Motor neuron (in vitro differentiated cells): ENCODE data around the gene AGK. TPM values are rescaled to one million over a fixed set of nuclear protein-coding genes. Genes with fewer than 3 reads are reported as not detected.

Experiments
- ATAC-seq, 8 experiments: fragments of 200-7000 bp; cut with Tn5 transposase; replicated peaks in 6 of 8; 2 replicates each; pipeline ENCODE4 v1.8.0; 2021; ENCODE audit warnings: mild to moderate bottlenecking in 8 of 8, moderate library complexity in 8 of 8
- H3K27ac ChIP-seq, 2 donors: fragments of 250-450 bp; sonication (Bioruptor Pico); 2 replicates each; pipeline ENCODE4 v1.9.0; 2021; ENCODE audit warnings: antibody characterized with exemption in 2 of 2, mild to moderate bottlenecking in 2 of 2, moderate library complexity in 1 of 2
- H3K4me1 ChIP-seq, 2 donors: fragments of 250-450 bp; sonication (Bioruptor Pico); replicated peaks in 1 of 2; 2 replicates each; pipeline ENCODE4 v1.6.1; 2021; ENCODE audit warnings: antibody characterized with exemption in 2 of 2, mild to moderate bottlenecking in 2 of 2, moderate library complexity in 1 of 2
- H3K4me3 ChIP-seq, 5 donors: fragments of 250-450 bp; sonication (Bioruptor Pico); 2 replicates each; pipeline ENCODE4 v1.9.0; 2021; ENCODE audit warnings: antibody characterized with exemption in 5 of 5, mild to moderate bottlenecking in 5 of 5, moderate library complexity in 4 of 5
- WGBS, 10 experiments: fragments of 450-650 bp; shearing (Covaris generic); methylation state at CpG; one replicate each; pipeline ENCODE4 v1.0.0; 2022; 5-methylcytosine and 5-hydroxymethylcytosine counted together
- in situ Hi-C, 9 experiments: fragments of 400-800 bp; cut with MboI; loops; one replicate each; pipeline ENCODE4 v1.15.0; 2021; ENCODE audit warnings: low sequenced_read_pairs in 9 of 9, low pct_unique_long_range_greater_than_20kb in 2 of 9; ENCODE audit not compliant: unreplicated experiment in 9 of 9
- total RNA-seq, 8 experiments: library from RNA; unstranded; fragments of 300-600 nt; gene quantifications; 2 replicates each; pipeline versions ENCODE4 v1.2.3 to v1.2.4, GENCODE V29; 2022

Gene AGK
- total RNA-seq, 8 experiments from 2014 or later, result 27.7 to 253 (median 39.5) TPM

GRCh38 chr7:141600168-141601006 is 49.2 kb downstream of the AGK start:
- no peaks in the 10 kb centered on the region for H3K4me1 ChIP-seq
- WGBS, 10 experiments, result 0 to 100% (median 95%) methylated on average over 1 to 4 of the region's 4 CpGs; no CpG with 5 or more reads in 1 of the 10 experiments
- ATAC-seq, result peak in 3 of 8 experiments; percentile 89 to 92 (median 91)
- no peak overlapping the region for H3K4me3 ChIP-seq
- in situ Hi-C loops, result no loop called here
- H3K27ac ChIP-seq, result no peak overlapping the region

GRCh38 chr7:141609576-141609975 is 58.4 kb downstream of the AGK start:
- no peaks in the 10 kb centered on the region for H3K4me1 ChIP-seq
- H3K27ac ChIP-seq, result no peak overlapping the region
- ATAC-seq, result peak in 1 of 8 experiments; percentile 60
- no peak overlapping the region for H3K4me3 ChIP-seq
- 0 to 100% (median 71%) methylated on average over 1 to 2 of the region's 3 CpGs; no CpG with 5 or more reads in 5 of the 10 experiments for WGBS, 10 experiments
- in situ Hi-C loops, result no loop called here

GRCh38 chr7:141610671-141611070 is 59.5 kb downstream of the AGK start:
- Histone ChIP-seq H3K4me1 (no peaks in the 10 kb centered on the region), H3K27ac (no peak overlapping the region), H3K4me3 (no peak overlapping the region)
- ATAC-seq, result peak in 3 of 8 experiments; percentile 6 to 64 (median 20)
- WGBS, 10 experiments, result 67 to 100% (median 100%) methylated on average over 1 of the region's 1 CpG; no CpG with 5 or more reads in 2 of the 10 experiments
- in situ Hi-C loops, result no loop called here

GRCh38 chr7:141612861-141613260 is 61.7 kb downstream of the AGK start:
- in situ Hi-C loops, result no loop called here
- ATAC-seq, result no peak
- Histone ChIP-seq H3K4me1 (no peaks in the 10 kb centered on the region), H3K27ac (no peak overlapping the region), H3K4me3 (no peak overlapping the region)

GRCh38 chr7:141617280-141617679 is 66.1 kb downstream of the AGK start:
- ATAC-seq, result peak in 3 of 8 experiments; percentile 57 to 90 (median 66)
- Histone ChIP-seq H3K4me3 (no peak overlapping the region), H3K4me1 (no peaks in the 10 kb centered on the region), H3K27ac (no peak overlapping the region)
- in situ Hi-C loops, result no loop called here

GRCh38 chr7:141619745-141620144 is 68.5 kb downstream of the AGK start:
- no peak for ATAC-seq
- WGBS, 10 experiments, result 53 to 100% (median 97%) methylated on average over 1 to 4 of the region's 4 CpGs
- H3K4me3 ChIP-seq, result no peak overlapping the region

GRCh38 chr7:141624763-141625162 is 73.6 kb downstream of the AGK start:
- H3K27ac ChIP-seq, result no peak overlapping the region
- no peak overlapping the region for H3K4me3 ChIP-seq
- no peaks in the 10 kb centered on the region for H3K4me1 ChIP-seq
- WGBS, 10 experiments, result 17 to 100% (median 94%) methylated on average over 1 of the region's 1 CpG; no CpG with 5 or more reads in 2 of the 10 experiments
- in situ Hi-C loops, result loop anchor here in 1 of 9 experiments (25.0 kb wide), 1 partner anchor 87 kb away; no protein-coding TSS in a partner anchor
- ATAC-seq, result peak in 2 of 8 experiments; percentile 81 to 90

More at GRCh38 chr7:141619745-141620144, 68.5 kb downstream of the AGK start:
- Histone ChIP-seq H3K4me1 (no peaks in the 10 kb centered on the region), H3K27ac (no peak overlapping the region)
- in situ Hi-C loops, result no loop called here

GRCh38 chr7:141630621-141631020 is 79.4 kb downstream of the AGK start:
- ATAC-seq, result no peak

GRCh38 chr7:141631525-141631924 is 80.3 kb downstream of the AGK start:
- H3K4me3 ChIP-seq, result no peak overlapping the region
- ATAC-seq, result no peak
- in situ Hi-C loops, result loop anchor here in 1 of 9 experiments (25.0 kb wide), 1 partner anchor 94 kb away; no protein-coding TSS in a partner anchor
- 100% methylated on average over 1 to 2 of the region's 2 CpGs; no CpG with 5 or more reads in 5 of the 10 experiments for WGBS, 10 experiments
- no peaks in the 10 kb centered on the region for H3K4me1 ChIP-seq
- no peak overlapping the region for H3K27ac ChIP-seq

More at GRCh38 chr7:141630621-141631020, 79.4 kb downstream of the AGK start:
- no peak overlapping the region for H3K4me3 ChIP-seq
- H3K4me1 ChIP-seq, result no peaks in the 10 kb centered on the region
- in situ Hi-C loops, result loop anchor here in 1 of 9 experiments (25.0 kb wide), 1 partner anchor 93 kb away; no protein-coding TSS in a partner anchor
- no peak overlapping the region for H3K27ac ChIP-seq
- 86 to 100% (median 98%) methylated on average over 1 to 4 of the region's 4 CpGs; no CpG with 5 or more reads in 2 of the 10 experiments for WGBS, 10 experiments

- Histone ChIP-seq H3K27ac (no peak overlapping the region), H3K4me1 (no peaks in the 10 kb centered on the region), H3K4me3 (no peak overlapping the region)
- in situ Hi-C loops, result loop anchor here in 1 of 9 experiments (25.0 kb wide), 1 partner anchor 97 kb away; no protein-coding TSS in a partner anchor
- WGBS, 10 experiments, result 83 to 100% (median 98%) methylated on average over 1 to 4 of the region's 5 CpGs
- no peak for ATAC-seq
Observed at GRCh38 chr7:141634065-141634464, 82.9 kb downstream of the AGK start.

- ATAC-seq, result peak in 4 of 8 experiments; percentile 33 to 91 (median 68)
- H3K27ac ChIP-seq, result no peak overlapping the region
- no peak overlapping the region for H3K4me3 ChIP-seq
- no peaks in the 10 kb centered on the region for H3K4me1 ChIP-seq
- in situ Hi-C loops, result loop anchor here in 1 of 9 experiments (25.0 kb wide), 1 partner anchor 99 kb away; no protein-coding TSS in a partner anchor
- 0 to 100% (median 82%) methylated on average over 1 to 3 of the region's 3 CpGs for WGBS, 10 experiments
Observed at GRCh38 chr7:141636053-141636452, 84.8 kb downstream of the AGK start.

- in situ Hi-C loops, result loop anchor here in 1 of 9 experiments (25.0 kb wide), 1 partner anchor 103 kb away; no protein-coding TSS in a partner anchor
- 17 to 100% (median 81%) methylated on average over 1 to 2 of the region's 2 CpGs; no CpG with 5 or more reads in 3 of the 10 experiments for WGBS, 10 experiments
- peak in 1 of 8 experiments; percentile 22 for ATAC-seq
- H3K27ac ChIP-seq, result no peak overlapping the region
- no peak overlapping the region for H3K4me3 ChIP-seq
- H3K4me1 ChIP-seq, result no peaks in the 10 kb centered on the region
Observed at GRCh38 chr7:141640239-141640840, 89.1 kb downstream of the AGK start.

GRCh38 chr7:141641876-141642275 is 90.7 kb downstream of the AGK start:
- 20 to 100% (median 84%) methylated on average over 1 to 3 of the region's 3 CpGs; no CpG with 5 or more reads in 2 of the 10 experiments for WGBS, 10 experiments
- Histone ChIP-seq H3K4me1 (no peaks in the 10 kb centered on the region), H3K4me3 (no peak overlapping the region), H3K27ac (no peak overlapping the region)
- in situ Hi-C loops, result loop anchor here in 1 of 9 experiments (25.0 kb wide), 1 partner anchor 105 kb away; no protein-coding TSS in a partner anchor
- ATAC-seq, result peak in 1 of 8 experiments; percentile 71
